GM21447 (cell line): ENCODE results near the gene FOXJ3.
"Not testable (repeated sequence)": the region's sequence is repeated elsewhere in the genome, so short reads cannot be mapped to it uniquely, and the experiment has no call there.

ENCODE experiments used
- ATAC-seq: cut with Tn5 transposase; IDR thresholded peaks from one replicate; pipeline ENCODE4 v1.9.1; 2021; ENCODE audit not compliant: unreplicated experiment

FOXJ3 gene

GRCh38 chr1:42259059-42259738 is 75.8 kb downstream of the FOXJ3 start:
- no peak for ATAC-seq

GRCh38 chr1:42258218-42258617 is 76.8 kb downstream of the FOXJ3 start:
- ATAC-seq, result peak; percentile 54

GRCh38 chr1:42251042-42251441 is 84.0 kb downstream of the FOXJ3 start:
- no peak for ATAC-seq

- ATAC-seq, result no peak
Observed at GRCh38 chr1:42250164-42250563, 84.9 kb downstream of the FOXJ3 start.

GRCh38 chr1:42240966-42241755 is 93.9 kb downstream of the FOXJ3 start:
- ATAC-seq, result no peak

GRCh38 chr1:42239555-42239954 is 95.5 kb downstream of the FOXJ3 start:
- ATAC-seq, result no peak

- ATAC-seq, result no peak
Observed at GRCh38 chr1:42239041-42239440, 96.0 kb downstream of the FOXJ3 start.

GRCh38 chr1:42231253-42231652 is 103.8 kb downstream of the FOXJ3 start:
- ATAC-seq, result no peak

- ATAC-seq, result no peak
Observed at GRCh38 chr1:42228938-42229337, 106.1 kb downstream of the FOXJ3 start.

- no peak for ATAC-seq
Observed at GRCh38 chr1:42223036-42223435, 112.0 kb downstream of the FOXJ3 start.

GRCh38 chr1:42221952-42222606 is 113.0 kb downstream of the FOXJ3 start:
- no peak for ATAC-seq

- no peak for ATAC-seq
Observed at GRCh38 chr1:42221456-42221855, 113.6 kb downstream of the FOXJ3 start.

GRCh38 chr1:42219627-42220026 is 115.4 kb downstream of the FOXJ3 start:
- ATAC-seq, result no peak

- no peak for ATAC-seq
Observed at GRCh38 chr1:42214447-42214871, 120.6 kb downstream of the FOXJ3 start.

- ATAC-seq, result no peak
Observed at GRCh38 chr1:42211224-42211623, 123.8 kb downstream of the FOXJ3 start.

- no peak for ATAC-seq
Observed at GRCh38 chr1:42210421-42211133, 124.5 kb downstream of the FOXJ3 start.

GRCh38 chr1:42209526-42210251 is 125.3 kb downstream of the FOXJ3 start:
- no peak for ATAC-seq

GRCh38 chr1:42206930-42207329 is 128.1 kb downstream of the FOXJ3 start:
- not testable (repeated sequence) for ATAC-seq

GRCh38 chr1:42206164-42206563 is 128.9 kb downstream of the FOXJ3 start:
- no peak for ATAC-seq

- no peak for ATAC-seq
Observed at GRCh38 chr1:42201986-42202385, 133.0 kb downstream of the FOXJ3 start.

- no peak for ATAC-seq
Observed at GRCh38 chr1:42198251-42198650, 136.8 kb downstream of the FOXJ3 start.
